GM12874 (cell line): ENCODE results near the gene TUBB4B.

Experiments used
- TF ChIP-seq, protein P1 (sequence below): IDR thresholded peaks from 2 replicates; pipeline ENCODE4 v1.5.1; 2011; ENCODE audit warnings: low read depth, mild to moderate bottlenecking, control low read depth, low read length, moderate library complexity; ENCODE audit not compliant: insufficient read depth

The TUBB4B gene

GRCh38 chr9:137214620-137215019 is 26.5 kb upstream of the TUBB4B start:
- TF ChIP-seq, protein P1, sequence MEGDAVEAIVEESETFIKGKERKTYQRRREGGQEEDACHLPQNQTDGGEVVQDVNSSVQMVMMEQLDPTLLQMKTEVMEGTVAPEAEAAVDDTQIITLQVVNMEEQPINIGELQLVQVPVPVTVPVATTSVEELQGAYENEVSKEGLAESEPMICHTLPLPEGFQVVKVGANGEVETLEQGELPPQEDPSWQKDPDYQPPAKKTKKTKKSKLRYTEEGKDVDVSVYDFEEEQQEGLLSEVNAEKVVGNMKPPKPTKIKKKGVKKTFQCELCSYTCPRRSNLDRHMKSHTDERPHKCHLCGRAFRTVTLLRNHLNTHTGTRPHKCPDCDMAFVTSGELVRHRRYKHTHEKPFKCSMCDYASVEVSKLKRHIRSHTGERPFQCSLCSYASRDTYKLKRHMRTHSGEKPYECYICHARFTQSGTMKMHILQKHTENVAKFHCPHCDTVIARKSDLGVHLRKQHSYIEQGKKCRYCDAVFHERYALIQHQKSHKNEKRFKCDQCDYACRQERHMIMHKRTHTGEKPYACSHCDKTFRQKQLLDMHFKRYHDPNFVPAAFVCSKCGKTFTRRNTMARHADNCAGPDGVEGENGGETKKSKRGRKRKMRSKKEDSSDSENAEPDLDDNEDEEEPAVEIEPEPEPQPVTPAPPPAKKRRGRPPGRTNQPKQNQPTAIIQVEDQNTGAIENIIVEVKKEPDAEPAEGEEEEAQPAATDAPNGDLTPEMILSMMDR, result no peak

- TF ChIP-seq, protein P1, result no peak
These were observed 25.7 kb upstream of the TUBB4B start for GRCh38 chr9:137215196-137215986.

GRCh38 chr9:137216188-137216965 is 24.7 kb upstream of the TUBB4B start:
- TF ChIP-seq, protein P1, result no peak

DNA sequence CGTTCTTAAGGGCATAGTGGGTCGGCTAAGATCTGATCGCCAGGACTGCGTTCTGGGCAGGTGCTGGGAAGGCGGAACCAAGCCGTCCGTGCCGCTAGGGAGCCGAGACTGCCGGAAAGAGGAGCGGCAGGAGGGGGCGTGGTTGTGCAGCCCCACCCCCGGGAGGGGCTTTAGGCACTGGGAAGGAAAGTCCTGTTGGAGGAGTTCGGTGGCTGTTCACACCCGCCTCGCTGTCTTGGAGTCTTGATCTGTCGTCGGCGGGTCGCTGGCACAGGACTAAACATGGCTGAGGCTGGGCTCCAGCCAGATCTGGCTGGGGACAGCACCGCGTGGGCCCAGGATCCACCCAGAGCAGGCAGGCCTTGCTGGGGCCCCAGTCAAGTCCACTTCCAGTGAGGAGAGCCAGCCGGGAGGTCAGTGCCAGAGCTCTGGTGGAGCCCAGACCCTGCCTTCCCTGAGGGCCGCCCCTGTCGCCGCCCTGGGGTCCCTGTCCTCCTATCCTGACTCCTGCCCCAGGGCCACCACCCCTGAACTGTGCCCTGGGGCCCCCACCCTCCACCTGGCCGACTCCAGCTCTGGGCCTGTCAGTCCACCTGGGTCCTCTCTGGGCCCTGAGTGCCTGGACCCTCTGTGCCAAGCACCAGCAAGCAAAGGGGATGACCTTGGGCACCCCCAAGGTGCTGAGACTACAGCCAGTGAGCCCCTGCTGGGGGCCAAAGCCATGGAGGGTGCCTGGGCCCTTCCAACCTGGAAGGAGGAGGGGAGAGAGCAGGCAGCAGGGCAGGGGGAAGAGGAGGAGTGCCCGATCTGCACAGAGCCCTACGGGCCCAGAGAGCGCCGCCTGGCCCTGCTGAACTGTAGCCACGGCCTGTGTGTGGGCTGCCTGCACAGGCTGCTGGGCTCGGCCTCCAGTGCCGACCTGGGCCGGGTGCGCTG is 23.5 kb upstream of the TUBB4B start:
- TF ChIP-seq, protein P1, result no peak

GRCh38 chr9:137218212-137218753 is 22.8 kb upstream of the TUBB4B start:
- TF ChIP-seq, protein P1, result no peak

- TF ChIP-seq, protein P1, result no peak
These were observed 22.3 kb upstream of the TUBB4B start for GRCh38 chr9:137218754-137219271.
